Measurements from ENCODE around the gene TLK1. TPM values are rescaled to one million over a fixed set of nuclear protein-coding genes. Genes with fewer than 3 reads are reported as not detected.

The TLK1 gene
- polyA plus RNA-seq, 1 of the 3 experiments (the other 2 are of a cell fraction): 4.8 TPM

DNA sequence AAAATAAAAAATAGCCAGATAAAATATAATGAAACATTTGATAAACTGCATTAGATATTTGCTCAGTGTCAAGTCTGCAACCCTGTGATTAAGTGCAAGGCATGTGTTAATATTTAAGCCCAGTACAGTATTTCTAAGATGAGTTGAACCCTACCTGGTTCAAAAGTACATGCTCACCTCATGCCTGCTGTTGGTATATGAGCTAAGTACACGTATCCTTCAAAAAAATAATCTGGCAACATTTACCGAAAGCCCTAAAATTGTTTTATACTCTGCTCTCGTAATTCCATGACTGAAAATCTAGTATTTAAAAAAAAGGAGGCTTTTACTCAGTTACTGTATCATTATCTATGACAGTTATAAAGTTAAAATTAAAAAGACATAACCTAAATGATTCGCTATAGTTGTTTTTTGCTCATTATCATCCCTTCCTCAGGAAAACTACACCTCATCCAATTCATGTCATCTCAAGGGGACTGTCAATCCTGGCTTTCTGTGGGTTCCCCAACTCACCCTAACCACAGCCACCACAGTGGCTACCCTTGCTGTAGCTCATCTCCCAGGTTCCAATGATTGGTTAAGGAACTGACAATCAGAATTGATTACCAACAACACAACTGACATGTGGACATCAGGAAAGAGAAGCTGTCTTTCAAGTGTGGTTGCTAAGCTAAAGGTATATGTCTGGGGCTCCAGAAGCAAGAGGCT is 10.6 kb downstream of the TLK1 start:
- DNase-seq: no peak
- Histone ChIP-seq H4K20me1 (ENCODE audit: insufficient read depth) (peaks cover 82% of the 10 kb centered on the region), H3K9ac (no peak overlapping the region), H3K4me2 (no peak overlapping the region), H3K27ac (ENCODE audit: low read depth in 2 of 2, low read length in 1 of 2) (no peak overlapping the region), H2AFZ (ENCODE audit: low read depth) (no peak overlapping the region), H3K36me3 (replicated peaks in 1 of 2; ENCODE audit: control insufficient read depth in 1 of 2, insufficient read depth in 2 of 2, low read length in 1 of 2) (peaks cover 0 to 3% of the 10 kb centered on the region in 2 experiments), H3K9me2 (no peaks in the 10 kb centered on the region), H3K27me3 (ENCODE audit: insufficient read depth) (no peaks in the 10 kb centered on the region), H3K4me3 (ENCODE audit: low read depth in 2 of 2, low read length in 1 of 2) (no peak overlapping the region), H3F3A (replicated peaks; ENCODE audit: insufficient read depth) (peaks cover 3% of the 10 kb centered on the region), H3K4me1 (ENCODE audit: control insufficient read depth in 1 of 2, insufficient read depth in 2 of 2, low read depth in 1 of 2, low read length in 1 of 2) (peaks cover 0 to 9% of the 10 kb centered on the region in 2 experiments; a peak in 3 of 4 replicates), H3K9me3 (no peaks in the 10 kb centered on the region), H3K79me2 (ENCODE audit: insufficient read depth) (peaks cover 100% of the 10 kb centered on the region)
- TF ChIP-seq, protein P1, sequence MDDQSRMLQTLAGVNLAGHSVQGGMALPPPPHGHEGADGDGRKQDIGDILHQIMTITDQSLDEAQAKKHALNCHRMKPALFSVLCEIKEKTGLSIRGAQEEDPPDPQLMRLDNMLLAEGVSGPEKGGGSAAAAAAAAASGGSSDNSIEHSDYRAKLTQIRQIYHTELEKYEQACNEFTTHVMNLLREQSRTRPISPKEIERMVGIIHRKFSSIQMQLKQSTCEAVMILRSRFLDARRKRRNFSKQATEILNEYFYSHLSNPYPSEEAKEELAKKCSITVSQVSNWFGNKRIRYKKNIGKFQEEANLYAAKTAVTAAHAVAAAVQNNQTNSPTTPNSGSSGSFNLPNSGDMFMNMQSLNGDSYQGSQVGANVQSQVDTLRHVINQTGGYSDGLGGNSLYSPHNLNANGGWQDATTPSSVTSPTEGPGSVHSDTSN (IDR thresholded peaks at IDR 0.05): no peak
- no peak for TF ChIP-seq SIN3A (IDR thresholded peaks at IDR 0.05; ENCODE audit: borderline replicate concordance, low read depth, low read length)
- TF ChIP-seq, protein P2, sequence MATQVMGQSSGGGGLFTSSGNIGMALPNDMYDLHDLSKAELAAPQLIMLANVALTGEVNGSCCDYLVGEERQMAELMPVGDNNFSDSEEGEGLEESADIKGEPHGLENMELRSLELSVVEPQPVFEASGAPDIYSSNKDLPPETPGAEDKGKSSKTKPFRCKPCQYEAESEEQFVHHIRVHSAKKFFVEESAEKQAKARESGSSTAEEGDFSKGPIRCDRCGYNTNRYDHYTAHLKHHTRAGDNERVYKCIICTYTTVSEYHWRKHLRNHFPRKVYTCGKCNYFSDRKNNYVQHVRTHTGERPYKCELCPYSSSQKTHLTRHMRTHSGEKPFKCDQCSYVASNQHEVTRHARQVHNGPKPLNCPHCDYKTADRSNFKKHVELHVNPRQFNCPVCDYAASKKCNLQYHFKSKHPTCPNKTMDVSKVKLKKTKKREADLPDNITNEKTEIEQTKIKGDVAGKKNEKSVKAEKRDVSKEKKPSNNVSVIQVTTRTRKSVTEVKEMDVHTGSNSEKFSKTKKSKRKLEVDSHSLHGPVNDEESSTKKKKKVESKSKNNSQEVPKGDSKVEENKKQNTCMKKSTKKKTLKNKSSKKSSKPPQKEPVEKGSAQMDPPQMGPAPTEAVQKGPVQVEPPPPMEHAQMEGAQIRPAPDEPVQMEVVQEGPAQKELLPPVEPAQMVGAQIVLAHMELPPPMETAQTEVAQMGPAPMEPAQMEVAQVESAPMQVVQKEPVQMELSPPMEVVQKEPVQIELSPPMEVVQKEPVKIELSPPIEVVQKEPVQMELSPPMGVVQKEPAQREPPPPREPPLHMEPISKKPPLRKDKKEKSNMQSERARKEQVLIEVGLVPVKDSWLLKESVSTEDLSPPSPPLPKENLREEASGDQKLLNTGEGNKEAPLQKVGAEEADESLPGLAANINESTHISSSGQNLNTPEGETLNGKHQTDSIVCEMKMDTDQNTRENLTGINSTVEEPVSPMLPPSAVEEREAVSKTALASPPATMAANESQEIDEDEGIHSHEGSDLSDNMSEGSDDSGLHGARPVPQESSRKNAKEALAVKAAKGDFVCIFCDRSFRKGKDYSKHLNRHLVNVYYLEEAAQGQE (IDR thresholded peaks at IDR 0.05; ENCODE audit: low read depth, low read length): no peak
- TF ChIP-seq EZH2phosphoT487 (IDR thresholded peaks at IDR 0.05; ENCODE audit: borderline replicate concordance, low read depth): no peak
- TF ChIP-seq, protein P3, sequence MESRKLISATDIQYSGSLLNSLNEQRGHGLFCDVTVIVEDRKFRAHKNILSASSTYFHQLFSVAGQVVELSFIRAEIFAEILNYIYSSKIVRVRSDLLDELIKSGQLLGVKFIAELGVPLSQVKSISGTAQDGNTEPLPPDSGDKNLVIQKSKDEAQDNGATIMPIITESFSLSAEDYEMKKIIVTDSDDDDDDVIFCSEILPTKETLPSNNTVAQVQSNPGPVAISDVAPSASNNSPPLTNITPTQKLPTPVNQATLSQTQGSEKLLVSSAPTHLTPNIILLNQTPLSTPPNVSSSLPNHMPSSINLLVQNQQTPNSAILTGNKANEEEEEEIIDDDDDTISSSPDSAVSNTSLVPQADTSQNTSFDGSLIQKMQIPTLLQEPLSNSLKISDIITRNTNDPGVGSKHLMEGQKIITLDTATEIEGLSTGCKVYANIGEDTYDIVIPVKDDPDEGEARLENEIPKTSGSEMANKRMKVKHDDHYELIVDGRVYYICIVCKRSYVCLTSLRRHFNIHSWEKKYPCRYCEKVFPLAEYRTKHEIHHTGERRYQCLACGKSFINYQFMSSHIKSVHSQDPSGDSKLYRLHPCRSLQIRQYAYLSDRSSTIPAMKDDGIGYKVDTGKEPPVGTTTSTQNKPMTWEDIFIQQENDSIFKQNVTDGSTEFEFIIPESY (IDR thresholded peaks at IDR 0.05; ENCODE audit: borderline replicate concordance, low read depth): no peak
- TF ChIP-seq POLR2AphosphoS5 (IDR thresholded peaks at IDR 0.05; ENCODE audit: low read depth, low read length): no peak
- no peak for TF ChIP-seq FOXM1 (IDR thresholded peaks at IDR 0.05; ENCODE audit: low read depth)
- TF ChIP-seq, protein P4, sequence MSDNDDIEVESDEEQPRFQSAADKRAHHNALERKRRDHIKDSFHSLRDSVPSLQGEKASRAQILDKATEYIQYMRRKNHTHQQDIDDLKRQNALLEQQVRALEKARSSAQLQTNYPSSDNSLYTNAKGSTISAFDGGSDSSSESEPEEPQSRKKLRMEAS (IDR thresholded peaks at IDR 0.05; ENCODE audit: low read depth): no peak
- no peak for TF ChIP-seq TEAD4 (IDR thresholded peaks at IDR 0.05; ENCODE audit: borderline replicate concordance, insufficient read depth)
- TF ChIP-seq, protein P5, sequence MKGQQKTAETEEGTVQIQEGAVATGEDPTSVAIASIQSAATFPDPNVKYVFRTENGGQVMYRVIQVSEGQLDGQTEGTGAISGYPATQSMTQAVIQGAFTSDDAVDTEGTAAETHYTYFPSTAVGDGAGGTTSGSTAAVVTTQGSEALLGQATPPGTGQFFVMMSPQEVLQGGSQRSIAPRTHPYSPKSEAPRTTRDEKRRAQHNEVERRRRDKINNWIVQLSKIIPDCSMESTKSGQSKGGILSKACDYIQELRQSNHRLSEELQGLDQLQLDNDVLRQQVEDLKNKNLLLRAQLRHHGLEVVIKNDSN (IDR thresholded peaks at IDR 0.05; ENCODE audit: borderline replicate concordance, low read depth): no peak
- no peak for TF ChIP-seq TCF12 (IDR thresholded peaks at IDR 0.05)
- no peak for TF ChIP-seq NRF1 (IDR thresholded peaks at IDR 0.05; ENCODE audit: low read depth, low read length)
- TF ChIP-seq EP300 (IDR thresholded peaks at IDR 0.05; ENCODE audit: borderline replicate concordance in 1 of 2, low read depth in 1 of 2, low read length in 1 of 2): no peak
- no peak for TF ChIP-seq RCOR1 (IDR thresholded peaks at IDR 0.05; ENCODE audit: low read length)
- no peak for TF ChIP-seq YY1 (IDR thresholded peaks at IDR 0.05; ENCODE audit: low read depth)
- no peak for TF ChIP-seq MXI1 (IDR thresholded peaks at IDR 0.05; ENCODE audit: low read depth, low read length)
- ChIA-PET CTCF (interaction anchor here (0.9 kb wide), 1 partner anchor 177 kb away, joined by 3 read pairs; no protein-coding TSS in a partner anchor), POLR2A (no interaction called here)
- 96% methylated on average over 4 of the region's 4 CpGs for WGBS (ENCODE audit: low lambda C conversion rate)
